HCT116 (cell line): ENCODE data around the gene EPHB3. TPM values are rescaled to one million over a fixed set of nuclear protein-coding genes. Genes with fewer than 3 reads are reported as not detected.

ENCODE experiments used
- ATAC-seq: fragments of 200-7000 bp; cut with Tn5 transposase; 2 replicates; pipeline ENCODE4 v1.9.1; 2020; ENCODE audit warnings: mild to moderate bottlenecking, moderate library complexity
- BruUV-seq: library from RNA; stranded (reverse); fragments of 400-500 nt; replicated peaks from 2 replicates; lab custom pipeline; 2021; lab: Mats Ljungman, UMichigan
- CTCF ChIA-PET: fragments of 300-600 bp; sonication (Branson Sonifier 250); formaldehyde crosslinking; loops from one replicate; lab custom pipeline; 2021; ENCODE audit warnings: antibody characterized with exemption; lab: Charles Lee
- POLR2A ChIA-PET: fragments of 300-600, 350-600 bp; sonication (Branson Sonifier 250); formaldehyde crosslinking; loops from one replicate; lab custom pipeline; 2021; ENCODE audit warnings: antibody characterized with exemption; lab: Charles Lee
- RAD21 ChIA-PET, 2 experiments: fragments of 300-600 bp; sonication (Branson Sonifier 250); formaldehyde crosslinking; loops; one replicate each; lab custom pipeline; 2023; ENCODE audit warnings: low total read pairs in 2 of 2; ENCODE audit not compliant: uncharacterized antibody in 2 of 2, unreplicated experiment in 2 of 2, low non-redundant PET in 1 of 2; lab: Charles Lee
- DNase-seq: peaks from one replicate; pipeline ENCODE4 v3.0.0-alpha.2; 2010; ENCODE audit warnings: low read depth, low spot score
- H2AFZ ChIP-seq: fragments of 200-600 bp; shearing (Covaris generic), sonication (generic); 2 replicates; pipeline ENCODE4 v1.6.1; 2017; ENCODE audit warnings: low read depth, mixed run types, mixed read lengths, antibody characterized with exemption, low read length; ENCODE audit not compliant: poor library complexity, severe bottlenecking
- H3K27ac ChIP-seq: 2 replicates; pipeline ENCODE4 v1.5.1; 2012; ENCODE audit warnings: low read depth, low read length
- H3K27me3 ChIP-seq: fragments of 200-600 bp; sonication (generic); 2 replicates; pipeline ENCODE4 v1.6.1; 2016; ENCODE audit warnings: mixed run types, low read length, mixed read lengths; ENCODE audit not compliant: insufficient read depth
- H3K36me3 ChIP-seq, 2 experiments: fragments of 200-500 bp in 1 of 2; fragments of 200-600 bp in 1 of 2; sonication (Bioruptor generic) in 1 of 2; sonication (generic) in 1 of 2; 2 replicates each; pipeline versions ENCODE4 v1.5.1 to v1.6.1; 2014 to 2016; ENCODE audit warnings: low read length in 2 of 2, inconsistent platforms in 1 of 2, mixed read lengths in 1 of 2, mixed run types in 1 of 2; ENCODE audit not compliant: insufficient read depth in 2 of 2, control insufficient read depth in 1 of 2
- H3K4me1 ChIP-seq, 2 experiments: fragments of 200-600 bp in 1 of 2; sonication (generic) in 1 of 2; 2 replicates each; pipeline versions ENCODE4 v1.5.1 to v1.6.1; 2012 to 2017; ENCODE audit warnings: low read length in 2 of 2, inconsistent platforms in 1 of 2, mild to moderate bottlenecking in 1 of 2, mixed read lengths in 1 of 2, mixed run types in 1 of 2, moderate library complexity in 1 of 2; ENCODE audit not compliant: insufficient read depth in 2 of 2, control insufficient read depth in 1 of 2
- H3K4me2 ChIP-seq: fragments of 200-600 bp; sonication (generic); 2 replicates; pipeline ENCODE4 v1.6.1; 2017; ENCODE audit warnings: mixed run types, low read length, mixed read lengths
- H3K4me3 ChIP-seq, 2 experiments: fragments of 200-600 bp in 1 of 2; sonication (generic) in 1 of 2; replicated peaks in 1 of 2; 2 replicates each; pipeline ENCODE4 v1.5.1; 2011 to 2016; ENCODE audit warnings: low read length in 2 of 2, control low read depth in 1 of 2, low read depth in 1 of 2, mild to moderate bottlenecking in 1 of 2, mixed read lengths in 1 of 2, mixed run types in 1 of 2
- H3K79me2 ChIP-seq: fragments of 200-600 bp; sonication (generic); 2 replicates; pipeline ENCODE4 v1.6.1; 2017; ENCODE audit warnings: mild to moderate bottlenecking, mixed run types, low read length, moderate library complexity, mixed read lengths; ENCODE audit not compliant: insufficient read depth
- H3K9ac ChIP-seq: fragments of 200-600 bp; sonication (generic); 2 replicates; pipeline ENCODE4 v1.6.1; 2016; ENCODE audit warnings: low read length, mixed read lengths
- H3K9me2 ChIP-seq: fragments of 200-600 bp; sonication (generic), shearing (Covaris generic); 2 replicates; pipeline ENCODE4 v1.6.1; 2017; ENCODE audit warnings: mixed run types, mild to moderate bottlenecking, moderate library complexity; ENCODE audit not compliant: insufficient read depth
- H3K9me3 ChIP-seq, 2 experiments: fragments of 200-500 bp in 1 of 2; fragments of 200-600 bp in 1 of 2; sonication (Bioruptor generic) in 1 of 2; sonication (generic) in 1 of 2; 2 replicates each; pipeline ENCODE4 v1.6.1; 2014 to 2017; ENCODE audit warnings: low read length in 2 of 2, mixed read lengths in 2 of 2, inconsistent platforms in 1 of 2, low read depth in 1 of 2, mild to moderate bottlenecking in 1 of 2, mixed run types in 1 of 2, moderate library complexity in 1 of 2; ENCODE audit not compliant: control insufficient read depth in 1 of 2, insufficient read depth in 1 of 2
- H4K20me1 ChIP-seq: fragments of 200-600 bp; sonication (generic), shearing (Covaris generic); 2 replicates; pipeline ENCODE4 v1.6.1; 2017; ENCODE audit warnings: mixed run types, mild to moderate bottlenecking, moderate library complexity; ENCODE audit not compliant: insufficient read depth
- CBX3 ChIP-seq: IDR thresholded peaks from 2 replicates; pipeline ENCODE4 v1.6.1; 2012; ENCODE audit warnings: low read depth
- ELF1 ChIP-seq: IDR thresholded peaks from 2 replicates; pipeline ENCODE4 v1.6.1; 2012; ENCODE audit warnings: low read depth, borderline replicate concordance
- EZH2 ChIP-seq: fragments of 200-600 bp; sonication (generic); IDR thresholded peaks from 2 replicates; pipeline ENCODE4 v1.6.1; 2017; ENCODE audit warnings: antibody characterized with exemption, mixed run types
- FOSL1 ChIP-seq: IDR thresholded peaks from 2 replicates; pipeline ENCODE4 v1.6.1; 2012; ENCODE audit warnings: low read depth
- JUND ChIP-seq: IDR thresholded peaks from 2 replicates; pipeline ENCODE4 v1.6.1; 2012
- MAX ChIP-seq: IDR thresholded peaks from 2 replicates; pipeline ENCODE4 v1.6.1; 2012
- POLR2AphosphoS5 ChIP-seq: IDR thresholded peaks from 2 replicates; pipeline ENCODE4 v1.6.1; 2011; ENCODE audit warnings: mild to moderate bottlenecking, low read depth, low read length, moderate library complexity
- TCF7L2 ChIP-seq: IDR thresholded peaks from 2 replicates; pipeline ENCODE4 v1.7.0; 2011; ENCODE audit warnings: borderline replicate concordance, inconsistent platforms; ENCODE audit not compliant: insufficient read depth, insufficient read length; ENCODE audit errors: extremely low read depth
- YY1 ChIP-seq: IDR thresholded peaks from 2 replicates; pipeline ENCODE4 v1.6.1; 2011; ENCODE audit warnings: low read length, low read depth, moderate library complexity, mild to moderate bottlenecking; ENCODE audit not compliant: insufficient replicate concordance; ENCODE audit errors: extremely low read depth
- ZFX ChIP-seq: fragments of 450-650 bp; IDR thresholded peaks from 2 replicates; pipeline ENCODE4 v1.6.1; 2017
- intact Hi-C: fragments of 100-400 bp; cut with micrococcal nuclease; formaldehyde crosslinking; loops from 2 replicates; pipeline ENCODE4 v1.10.0; 2022
- total RNA-seq: library from RNA; stranded (reverse); gene quantifications from one replicate; pipeline ENCODE4 v1.2.1, GENCODE V29; 2021; ENCODE audit not compliant: unreplicated experiment
- TF ChIP-seq, protein P1 (sequence below): IDR thresholded peaks from 2 replicates; pipeline ENCODE4 v1.6.1; 2012; ENCODE audit warnings: low read depth

The EPHB3 gene
- total RNA-seq, 1 experiment from 2014 or later = 6.5 TPM

GRCh38 chr3:184597829-184598573 is 36.4 kb downstream of the EPHB3 start:
- TF ChIP-seq EZH2 (no peak), YY1 (no peak), FOSL1 (no peak), JUND (no peak), TCF7L2 (no peak), ZFX (no peak), POLR2AphosphoS5 (no peak), CBX3 (no peak), MAX (no peak), ELF1 (no peak)
- TF ChIP-seq, protein P1, sequence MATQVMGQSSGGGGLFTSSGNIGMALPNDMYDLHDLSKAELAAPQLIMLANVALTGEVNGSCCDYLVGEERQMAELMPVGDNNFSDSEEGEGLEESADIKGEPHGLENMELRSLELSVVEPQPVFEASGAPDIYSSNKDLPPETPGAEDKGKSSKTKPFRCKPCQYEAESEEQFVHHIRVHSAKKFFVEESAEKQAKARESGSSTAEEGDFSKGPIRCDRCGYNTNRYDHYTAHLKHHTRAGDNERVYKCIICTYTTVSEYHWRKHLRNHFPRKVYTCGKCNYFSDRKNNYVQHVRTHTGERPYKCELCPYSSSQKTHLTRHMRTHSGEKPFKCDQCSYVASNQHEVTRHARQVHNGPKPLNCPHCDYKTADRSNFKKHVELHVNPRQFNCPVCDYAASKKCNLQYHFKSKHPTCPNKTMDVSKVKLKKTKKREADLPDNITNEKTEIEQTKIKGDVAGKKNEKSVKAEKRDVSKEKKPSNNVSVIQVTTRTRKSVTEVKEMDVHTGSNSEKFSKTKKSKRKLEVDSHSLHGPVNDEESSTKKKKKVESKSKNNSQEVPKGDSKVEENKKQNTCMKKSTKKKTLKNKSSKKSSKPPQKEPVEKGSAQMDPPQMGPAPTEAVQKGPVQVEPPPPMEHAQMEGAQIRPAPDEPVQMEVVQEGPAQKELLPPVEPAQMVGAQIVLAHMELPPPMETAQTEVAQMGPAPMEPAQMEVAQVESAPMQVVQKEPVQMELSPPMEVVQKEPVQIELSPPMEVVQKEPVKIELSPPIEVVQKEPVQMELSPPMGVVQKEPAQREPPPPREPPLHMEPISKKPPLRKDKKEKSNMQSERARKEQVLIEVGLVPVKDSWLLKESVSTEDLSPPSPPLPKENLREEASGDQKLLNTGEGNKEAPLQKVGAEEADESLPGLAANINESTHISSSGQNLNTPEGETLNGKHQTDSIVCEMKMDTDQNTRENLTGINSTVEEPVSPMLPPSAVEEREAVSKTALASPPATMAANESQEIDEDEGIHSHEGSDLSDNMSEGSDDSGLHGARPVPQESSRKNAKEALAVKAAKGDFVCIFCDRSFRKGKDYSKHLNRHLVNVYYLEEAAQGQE = no peak
- ChIA-PET POLR2A (no interaction called here), CTCF (no interaction called here), RAD21 (no interaction called here)
- H3K27ac ChIP-seq = no peak overlapping the region
- no peak overlapping the region for H3K4me3 ChIP-seq
- no peaks in the 10 kb centered on the region for H3K27me3 ChIP-seq
- H3K79me2 ChIP-seq = no peaks in the 10 kb centered on the region
- H3K36me3 ChIP-seq = no peaks in the 10 kb centered on the region
- H3K4me1 ChIP-seq = no peaks in the 10 kb centered on the region
- no peaks in the 10 kb centered on the region for H3K9me3 ChIP-seq
- no TSS peak for BruUV-seq
- DNase-seq = no peak
- no peaks in the 10 kb centered on the region for H3K9me2 ChIP-seq
- no peak overlapping the region for H3K9ac ChIP-seq
- intact Hi-C loops = no loop called here
- H4K20me1 ChIP-seq = no peaks in the 10 kb centered on the region
- H3K4me2 ChIP-seq = no peak overlapping the region
- ATAC-seq = no peak
- no peak overlapping the region for H2AFZ ChIP-seq
